H9 (cell line): ENCODE data around the gene PDC. TPM values are rescaled to one million over a fixed set of nuclear protein-coding genes. Genes with fewer than 3 reads are reported as not detected.

Source experiments
- DNase-seq: peaks from one replicate; pipeline ENCODE4 v3.0.0-alpha.2; 2017
- H2AFZ ChIP-seq: one replicate; pipeline ENCODE4 v1.6.1; 2013; ENCODE audit warnings: mild to moderate bottlenecking, low read length, control low read depth, moderate library complexity
- H2AK5ac ChIP-seq: 2 replicates; pipeline ENCODE4 v1.6.1; 2013; ENCODE audit warnings: low read length, control low read depth, mixed read lengths; ENCODE audit not compliant: insufficient read length
- H2BK120ac ChIP-seq: one replicate; pipeline ENCODE4 v1.6.1; 2013; ENCODE audit warnings: low read depth, mild to moderate bottlenecking, low read length, control low read depth, inconsistent platforms; ENCODE audit not compliant: poor library complexity, severe bottlenecking
- H2BK12ac ChIP-seq: 2 replicates; pipeline ENCODE4 v1.6.1; 2013; ENCODE audit warnings: low read length, control low read depth, mixed read lengths, low read depth; ENCODE audit not compliant: insufficient read length
- H2BK15ac ChIP-seq: 2 replicates; pipeline ENCODE4 v1.6.1; 2013; ENCODE audit warnings: low read depth, low read length, control low read depth
- H2BK20ac ChIP-seq: one replicate; pipeline ENCODE4 v1.6.1; 2013; ENCODE audit warnings: low read depth, mild to moderate bottlenecking, low read length, control low read depth, inconsistent platforms; ENCODE audit not compliant: poor library complexity, severe bottlenecking
- H2BK5ac ChIP-seq: 2 replicates; pipeline ENCODE4 v1.6.1; 2013; ENCODE audit warnings: low read length, control low read depth, mixed read lengths; ENCODE audit not compliant: insufficient read length
- H3K14ac ChIP-seq: 2 replicates; pipeline ENCODE4 v1.6.1; 2013; ENCODE audit warnings: low read length, control low read depth; ENCODE audit not compliant: insufficient read depth
- H3K18ac ChIP-seq: 2 replicates; pipeline ENCODE4 v1.6.1; 2013; ENCODE audit warnings: low read depth, mild to moderate bottlenecking, mixed read lengths, low read length, control low read depth; ENCODE audit not compliant: insufficient read length
- H3K23ac ChIP-seq: 2 replicates; pipeline ENCODE4 v1.6.1; 2013; ENCODE audit warnings: low read length, control low read depth, mixed read lengths, low read depth; ENCODE audit not compliant: insufficient read length
- H3K23me2 ChIP-seq: 2 replicates; pipeline ENCODE4 v1.6.1; 2013; ENCODE audit warnings: low read depth, mild to moderate bottlenecking, mixed read lengths, low read length, control low read depth; ENCODE audit not compliant: insufficient read length, poor library complexity, severe bottlenecking
- H3K27ac ChIP-seq: 2 replicates; pipeline ENCODE4 v1.5.1; 2013; ENCODE audit warnings: low read length, control low read depth, mixed read lengths, low read depth; ENCODE audit not compliant: insufficient read length
- H3K27me3 ChIP-seq: 2 replicates; pipeline ENCODE4 v1.6.1; 2013; ENCODE audit warnings: low read length, control low read depth, inconsistent platforms; ENCODE audit not compliant: insufficient read depth
- H3K4ac ChIP-seq: 2 replicates; pipeline ENCODE4 v1.6.1; 2013; ENCODE audit warnings: low read depth, mild to moderate bottlenecking, control low read depth, inconsistent platforms, low read length, moderate library complexity
- H3K4me1 ChIP-seq: 2 replicates; pipeline ENCODE4 v1.6.1; 2013; ENCODE audit warnings: low read length, control low read depth, inconsistent platforms; ENCODE audit not compliant: insufficient read depth
- H3K4me2 ChIP-seq: 2 replicates; pipeline ENCODE4 v1.6.1; 2013; ENCODE audit warnings: low read length, control low read depth, mixed read lengths; ENCODE audit not compliant: insufficient read length, insufficient read depth
- H3K56ac ChIP-seq: 2 replicates; pipeline ENCODE4 v1.6.1; 2013; ENCODE audit warnings: low read depth, mild to moderate bottlenecking, mixed read lengths, low read length, control low read depth; ENCODE audit not compliant: insufficient read length
- H3K79me1 ChIP-seq: 2 replicates; pipeline ENCODE4 v1.6.1; 2013; ENCODE audit warnings: low read depth, mild to moderate bottlenecking, moderate library complexity, low read length, control low read depth, inconsistent platforms; ENCODE audit not compliant: insufficient read depth, poor library complexity, severe bottlenecking
- H3K79me2 ChIP-seq: 2 replicates; pipeline ENCODE4 v1.6.1; 2013; ENCODE audit warnings: low read length, control low read depth, inconsistent platforms; ENCODE audit not compliant: insufficient read depth
- H3K9ac ChIP-seq: 2 replicates; pipeline ENCODE4 v1.6.1; 2013; ENCODE audit warnings: low read length, control low read depth, mixed read lengths; ENCODE audit not compliant: insufficient read length; ENCODE audit errors: extremely low read depth
- H3K9me3 ChIP-seq: one replicate; pipeline ENCODE4 v1.6.1; 2013; ENCODE audit warnings: low read depth, low read length, inconsistent platforms; ENCODE audit not compliant: control insufficient read depth
- H3T11ph ChIP-seq: one replicate; pipeline ENCODE4 v1.6.1; 2013; ENCODE audit warnings: mild to moderate bottlenecking, low read length, control low read depth, inconsistent platforms
- H4K20me1 ChIP-seq: one replicate; pipeline ENCODE4 v1.6.1; 2013; ENCODE audit not compliant: control insufficient read depth, insufficient read length, insufficient read depth
- H4K5ac ChIP-seq: 2 replicates; pipeline ENCODE4 v1.6.1; 2013; ENCODE audit warnings: low read depth, mild to moderate bottlenecking, mixed read lengths, low read length, control low read depth; ENCODE audit not compliant: insufficient read length
- H4K8ac ChIP-seq: replicated peaks from 2 replicates; pipeline ENCODE4 v1.6.1; 2013; ENCODE audit warnings: low read length, control low read depth, mixed read lengths, low read depth; ENCODE audit not compliant: insufficient read length
- H4K91ac ChIP-seq: 2 replicates; pipeline ENCODE4 v1.6.1; 2013; ENCODE audit warnings: low read depth, mild to moderate bottlenecking, moderate library complexity, mixed read lengths, low read length, control low read depth; ENCODE audit not compliant: insufficient read length
- H3K27ac Mint-ChIP-seq, 3 experiments: 2 replicates in 2 of 3; 3 replicates in 1 of 3; pipeline ENCODE4 v1.8.0; 2020 to 2021; ENCODE audit warnings: mixed read lengths in 3 of 3, mild to moderate bottlenecking in 1 of 3, moderate library complexity in 1 of 3
- H3K27me3 Mint-ChIP-seq: 2 replicates; pipeline ENCODE4 v1.8.0; 2021; ENCODE audit warnings: low read depth, mild to moderate bottlenecking, moderate library complexity, mixed read lengths
- H3K36me3 Mint-ChIP-seq, 3 experiments: 2 replicates in 2 of 3; 3 replicates in 1 of 3; pipeline ENCODE4 v1.8.0; 2020 to 2021; ENCODE audit warnings: low read depth in 3 of 3, mixed read lengths in 3 of 3; ENCODE audit not compliant: insufficient read depth in 1 of 3
- H3K4me1 Mint-ChIP-seq, 2 experiments: 2 replicates each; pipeline ENCODE4 v1.8.0; 2020; ENCODE audit warnings: mixed read lengths in 2 of 2
- H3K4me3 Mint-ChIP-seq, 2 experiments: 2 replicates in 1 of 2; 3 replicates in 1 of 2; pipeline ENCODE4 v1.8.0; 2020 to 2021; ENCODE audit warnings: mild to moderate bottlenecking in 2 of 2, mixed read lengths in 2 of 2, moderate library complexity in 1 of 2
- H3K9me3 Mint-ChIP-seq, 2 experiments: 2 replicates in 1 of 2; 3 replicates in 1 of 2; pipeline ENCODE4 v1.8.0; 2020; ENCODE audit warnings: mild to moderate bottlenecking in 2 of 2, mixed read lengths in 2 of 2, moderate library complexity in 1 of 2
- WGBS: extraction: QIAGEN DNeasy Blood & Tissue Kit; methylation state at CpG from one replicate; pipeline ENCODE4 v1.1.7; 2013; ENCODE audit warnings: missing lambda C conversion rate, low lambda C conversion rate, mixed read lengths; ENCODE audit not compliant: insufficient read length; ENCODE audit errors: extremely low coverage; 5-methylcytosine and 5-hydroxymethylcytosine counted together
- total RNA-seq: library from RNA; stranded (reverse); gene quantifications from 2 replicates; pipeline ENCODE4 v1.2.1, GENCODE V29; 2021
- TF ChIP-seq, protein P1 (sequence below): fragments of 200-600 bp; sonication (generic); conservative IDR thresholded peaks from 3 replicates; pipeline ENCODE4 v1.8.0; 2021; ENCODE audit warnings: antibody characterized with exemption, mild to moderate bottlenecking

The PDC gene
- total RNA-seq, 1 experiment from 2014 or later = not detected

DNA sequence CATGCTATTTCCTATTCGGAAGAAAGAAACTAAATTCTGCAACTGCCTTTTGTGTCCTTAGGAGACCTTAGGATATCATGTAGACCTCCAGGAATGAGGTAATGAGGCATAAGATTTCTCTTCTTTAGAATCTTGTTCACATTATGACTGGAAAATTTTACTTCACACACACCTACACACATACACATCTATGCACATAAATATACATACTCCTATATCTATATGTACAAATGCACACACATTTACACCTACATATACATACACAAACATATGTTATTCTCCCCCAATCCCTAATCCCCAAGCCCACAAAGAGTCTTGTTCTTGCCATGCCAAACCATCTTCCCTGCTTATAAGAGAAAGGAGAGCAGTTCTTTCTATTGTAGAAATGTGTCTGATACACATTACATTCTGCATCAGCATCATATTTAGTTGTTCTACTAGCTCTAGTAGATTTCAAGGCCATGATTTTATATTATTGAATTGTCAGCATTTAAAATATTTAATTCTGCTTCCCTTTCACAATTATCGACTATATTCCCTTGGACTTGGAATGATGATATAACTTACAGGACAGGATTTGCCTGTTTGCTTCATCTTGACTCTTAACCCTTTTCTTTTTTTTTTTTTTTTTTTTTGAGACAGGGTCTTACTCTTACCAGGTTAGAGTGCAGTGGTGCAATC lies 35.4 kb upstream of the PDC start:
- Histone ChIP-seq H3K27me3 (no peaks in the 10 kb centered on the region), H3K23ac (no peak overlapping the region), H2BK120ac (no peak overlapping the region), H4K5ac (no peak overlapping the region), H3K4me1 (no peaks in the 10 kb centered on the region; the same call in 1 of the 2 replicates), H3K14ac (no peak overlapping the region), H3K79me2 (no peaks in the 10 kb centered on the region), H3K9ac (no peak overlapping the region), H4K91ac (no peak overlapping the region), H2AK5ac (no peak overlapping the region), H3K4ac (no peak overlapping the region), H3K23me2 (no peaks in the 10 kb centered on the region), H3K27ac (no peak overlapping the region), H3K79me1 (no peaks in the 10 kb centered on the region), H3K18ac (no peak overlapping the region), H2BK12ac (no peak overlapping the region), H3K9me3 (no peaks in the 10 kb centered on the region), H4K8ac (no peak overlapping the region), H4K20me1 (no peaks in the 10 kb centered on the region), H2BK15ac (no peak overlapping the region), H2BK5ac (no peak overlapping the region), H2BK20ac (no peak overlapping the region), H3K56ac (no peak overlapping the region), H2AFZ (no peak overlapping the region), H3K4me2 (no peak overlapping the region), H3T11ph (no peak overlapping the region)
- TF ChIP-seq, protein P1, sequence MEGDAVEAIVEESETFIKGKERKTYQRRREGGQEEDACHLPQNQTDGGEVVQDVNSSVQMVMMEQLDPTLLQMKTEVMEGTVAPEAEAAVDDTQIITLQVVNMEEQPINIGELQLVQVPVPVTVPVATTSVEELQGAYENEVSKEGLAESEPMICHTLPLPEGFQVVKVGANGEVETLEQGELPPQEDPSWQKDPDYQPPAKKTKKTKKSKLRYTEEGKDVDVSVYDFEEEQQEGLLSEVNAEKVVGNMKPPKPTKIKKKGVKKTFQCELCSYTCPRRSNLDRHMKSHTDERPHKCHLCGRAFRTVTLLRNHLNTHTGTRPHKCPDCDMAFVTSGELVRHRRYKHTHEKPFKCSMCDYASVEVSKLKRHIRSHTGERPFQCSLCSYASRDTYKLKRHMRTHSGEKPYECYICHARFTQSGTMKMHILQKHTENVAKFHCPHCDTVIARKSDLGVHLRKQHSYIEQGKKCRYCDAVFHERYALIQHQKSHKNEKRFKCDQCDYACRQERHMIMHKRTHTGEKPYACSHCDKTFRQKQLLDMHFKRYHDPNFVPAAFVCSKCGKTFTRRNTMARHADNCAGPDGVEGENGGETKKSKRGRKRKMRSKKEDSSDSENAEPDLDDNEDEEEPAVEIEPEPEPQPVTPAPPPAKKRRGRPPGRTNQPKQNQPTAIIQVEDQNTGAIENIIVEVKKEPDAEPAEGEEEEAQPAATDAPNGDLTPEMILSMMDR = no peak
- H3K9me3 Mint-ChIP-seq = peaks cover 0 to 4% of the 10 kb centered on the region in 2 experiments; a peak in 2 of 5 replicates
- H3K36me3 Mint-ChIP-seq = 0 out of 7 replicates have a peak, but pooled peaks cover 0 to 7% (median 0%) of the 10 kb centered on the region in 3 experiments
- no peak for DNase-seq
- no peaks in the 10 kb centered on the region for H3K27me3 Mint-ChIP-seq
- no CpG with 5 or more reads among the region's 2 CpGs for WGBS
- H3K4me1 Mint-ChIP-seq = peaks cover 19 to 22% of the 10 kb centered on the region in 2 experiments
- H3K4me3 Mint-ChIP-seq = no peak overlapping the region
- no peak overlapping the region for H3K27ac Mint-ChIP-seq
